K562 (cell line): ENCODE measurements around the gene POLE2.

Experiments used
- BHLHE40 ChIP-seq: IDR thresholded peaks from 2 replicates; pipeline ENCODE4 v1.6.1; 2011; ENCODE audit warnings: low read length, improper control_type of control experiment
- GABPA ChIP-seq: fragments of 200-800 bp; sonication (Bioruptor generic); conservative IDR thresholded peaks from 2 replicates; pipeline ENCODE4 v1.6.1; 2016; ENCODE audit warnings: low read depth, missing genetic modification characterization, missing compliant biosample characterization
- JUNB ChIP-seq: fragments of 450-650 bp; formaldehyde crosslinking; conservative IDR thresholded peaks from 2 replicates; pipeline ENCODE4 v1.4.0; 2020; ENCODE audit warnings: mild to moderate bottlenecking
- NUFIP1 ChIP-seq: fragments of 450-650 bp; IDR thresholded peaks from 2 replicates; pipeline ENCODE4 v1.6.1; 2018; ENCODE audit not compliant: partially characterized antibody
- YY1 ChIP-seq, 3 experiments: IDR thresholded peaks; 2 replicates each; pipeline ENCODE4 v1.6.1; 2011; ENCODE audit warnings: low read length in 2 of 3, mild to moderate bottlenecking in 2 of 3, moderate library complexity in 2 of 3, borderline replicate concordance in 1 of 3, control low read depth in 1 of 3, low read depth in 1 of 3; ENCODE audit not compliant: insufficient read depth in 3 of 3, insufficient replicate concordance in 2 of 3, control insufficient read depth in 1 of 3, insufficient read length in 1 of 3; ENCODE audit errors: extremely low read depth in 1 of 3
- ZBTB7A ChIP-seq: IDR thresholded peaks from 2 replicates; pipeline ENCODE4 v1.6.1; 2011; ENCODE audit warnings: low read depth, mild to moderate bottlenecking, low read length, moderate library complexity, borderline replicate concordance; ENCODE audit not compliant: control insufficient read depth
- ZC3H8 ChIP-seq: fragments of 450-650 bp; IDR thresholded peaks from 2 replicates; pipeline ENCODE4 v1.6.1; 2017
- ZNF23 ChIP-seq: fragments of 250-450 bp; sonication (Bioruptor Pico); IDR thresholded peaks from 2 replicates; pipeline ENCODE4 v1.4.0; 2020; ENCODE audit warnings: mild to moderate bottlenecking
- ZNF431 ChIP-seq: sonication (generic); formaldehyde crosslinking; IDR thresholded peaks from 2 replicates; pipeline ENCODE4 v1.8.0; 2022; ENCODE audit warnings: mild to moderate bottlenecking, missing genetic modification reagents
- TF ChIP-seq, protein P1 (sequence below), 2 experiments: fragments of 450-650 bp; formaldehyde crosslinking in 1 of 2; IDR thresholded peaks; 2 replicates each; pipeline versions ENCODE4 v1.4.0 to v1.6.1; 2014 to 2020; ENCODE audit warnings: mild to moderate bottlenecking in 2 of 2, borderline replicate concordance in 1 of 2, low read depth in 1 of 2
- TF ChIP-seq, protein P2 (sequence below), 3 experiments: IDR thresholded peaks in 2 of 3; conservative IDR thresholded peaks in 1 of 3; 2 replicates each; pipeline ENCODE4 v1.5.1; 2011 to 2012; ENCODE audit warnings: low read length in 3 of 3, mild to moderate bottlenecking in 3 of 3, control low read depth in 2 of 3, improper control_type of control experiment in 1 of 3, inconsistent platforms in 1 of 3, low read depth in 1 of 3, mixed read lengths in 1 of 3, moderate library complexity in 1 of 3; ENCODE audit not compliant: insufficient read depth in 2 of 3

- TF ChIP-seq, protein P1, sequence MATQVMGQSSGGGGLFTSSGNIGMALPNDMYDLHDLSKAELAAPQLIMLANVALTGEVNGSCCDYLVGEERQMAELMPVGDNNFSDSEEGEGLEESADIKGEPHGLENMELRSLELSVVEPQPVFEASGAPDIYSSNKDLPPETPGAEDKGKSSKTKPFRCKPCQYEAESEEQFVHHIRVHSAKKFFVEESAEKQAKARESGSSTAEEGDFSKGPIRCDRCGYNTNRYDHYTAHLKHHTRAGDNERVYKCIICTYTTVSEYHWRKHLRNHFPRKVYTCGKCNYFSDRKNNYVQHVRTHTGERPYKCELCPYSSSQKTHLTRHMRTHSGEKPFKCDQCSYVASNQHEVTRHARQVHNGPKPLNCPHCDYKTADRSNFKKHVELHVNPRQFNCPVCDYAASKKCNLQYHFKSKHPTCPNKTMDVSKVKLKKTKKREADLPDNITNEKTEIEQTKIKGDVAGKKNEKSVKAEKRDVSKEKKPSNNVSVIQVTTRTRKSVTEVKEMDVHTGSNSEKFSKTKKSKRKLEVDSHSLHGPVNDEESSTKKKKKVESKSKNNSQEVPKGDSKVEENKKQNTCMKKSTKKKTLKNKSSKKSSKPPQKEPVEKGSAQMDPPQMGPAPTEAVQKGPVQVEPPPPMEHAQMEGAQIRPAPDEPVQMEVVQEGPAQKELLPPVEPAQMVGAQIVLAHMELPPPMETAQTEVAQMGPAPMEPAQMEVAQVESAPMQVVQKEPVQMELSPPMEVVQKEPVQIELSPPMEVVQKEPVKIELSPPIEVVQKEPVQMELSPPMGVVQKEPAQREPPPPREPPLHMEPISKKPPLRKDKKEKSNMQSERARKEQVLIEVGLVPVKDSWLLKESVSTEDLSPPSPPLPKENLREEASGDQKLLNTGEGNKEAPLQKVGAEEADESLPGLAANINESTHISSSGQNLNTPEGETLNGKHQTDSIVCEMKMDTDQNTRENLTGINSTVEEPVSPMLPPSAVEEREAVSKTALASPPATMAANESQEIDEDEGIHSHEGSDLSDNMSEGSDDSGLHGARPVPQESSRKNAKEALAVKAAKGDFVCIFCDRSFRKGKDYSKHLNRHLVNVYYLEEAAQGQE (IDR thresholded peaks at IDR 0.05; ENCODE audit: borderline replicate concordance), result no peak
- TF ChIP-seq, protein P1 (CRISPR knock-in tag; IDR thresholded peaks at IDR 0.05; ENCODE audit: low read depth), result no peak
- TF ChIP-seq JUNB (CRISPR knock-in tag) (no peak), BHLHE40 (no peak), ZNF431 (CRISPR knock-in tag) (no peak), YY1 (IDR thresholded peaks at IDR 0.05; ENCODE audit: borderline replicate concordance in 1 of 3, control insufficient read depth in 1 of 3, extremely low read depth in 1 of 3, insufficient read depth in 3 of 3, insufficient read length in 1 of 3, insufficient replicate concordance in 2 of 3, low read depth in 1 of 3, low read length in 2 of 3) (no peak), ZBTB7A (no peak), ZC3H8 (no peak), NUFIP1 (no peak), ZNF23 (no peak), GABPA (tag) (no peak)
- TF ChIP-seq, protein P2, sequence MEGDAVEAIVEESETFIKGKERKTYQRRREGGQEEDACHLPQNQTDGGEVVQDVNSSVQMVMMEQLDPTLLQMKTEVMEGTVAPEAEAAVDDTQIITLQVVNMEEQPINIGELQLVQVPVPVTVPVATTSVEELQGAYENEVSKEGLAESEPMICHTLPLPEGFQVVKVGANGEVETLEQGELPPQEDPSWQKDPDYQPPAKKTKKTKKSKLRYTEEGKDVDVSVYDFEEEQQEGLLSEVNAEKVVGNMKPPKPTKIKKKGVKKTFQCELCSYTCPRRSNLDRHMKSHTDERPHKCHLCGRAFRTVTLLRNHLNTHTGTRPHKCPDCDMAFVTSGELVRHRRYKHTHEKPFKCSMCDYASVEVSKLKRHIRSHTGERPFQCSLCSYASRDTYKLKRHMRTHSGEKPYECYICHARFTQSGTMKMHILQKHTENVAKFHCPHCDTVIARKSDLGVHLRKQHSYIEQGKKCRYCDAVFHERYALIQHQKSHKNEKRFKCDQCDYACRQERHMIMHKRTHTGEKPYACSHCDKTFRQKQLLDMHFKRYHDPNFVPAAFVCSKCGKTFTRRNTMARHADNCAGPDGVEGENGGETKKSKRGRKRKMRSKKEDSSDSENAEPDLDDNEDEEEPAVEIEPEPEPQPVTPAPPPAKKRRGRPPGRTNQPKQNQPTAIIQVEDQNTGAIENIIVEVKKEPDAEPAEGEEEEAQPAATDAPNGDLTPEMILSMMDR (IDR thresholded peaks at IDR 0.05 in 2 of 3, conservative IDR thresholded peaks at IDR 0.05 in 1 of 3; ENCODE audit: insufficient read depth in 2 of 3, low read depth in 1 of 3, low read length in 3 of 3), result no peak
These were observed 72.2 kb downstream of the POLE2 start for GRCh38 chr14:49615776-49616175.
